ENCODE data around the gene TBL2.

- no peak for TF ChIP-seq EZH2 (IDR thresholded peaks at IDR 0.05; ENCODE audit: insufficient read depth, poor library complexity, severe bottlenecking)
- TF ChIP-seq EZH2phosphoT487 (IDR thresholded peaks at IDR 0.05; ENCODE audit: insufficient read depth, low read depth): no peak
Measured at GRCh38 chr7:73522105-73522872, 56.1 kb downstream of the TBL2 start, which contains the start of gene BAZ1B.
